Stomach (tissue), 9 donors: Measurements from ENCODE around the gene TPSB2. TPM values are rescaled to one million over a fixed set of nuclear protein-coding genes. Genes with fewer than 3 reads are reported as not detected.
"Not testable (repeated sequence)": the region's sequence is repeated elsewhere in the genome, so short reads cannot be mapped to it uniquely, and the experiment has no call there.

Experiments
- DNase-seq, 2 donors: peaks; one replicate each; pipeline versions ENCODE4 v3.0.0 to v3.0.0-alpha.2; 2013 to 2019
- H3K27ac ChIP-seq, 5 donors: fragments of 200-600 bp in 4 of 5; sonication (generic) in 4 of 5; one replicate each; pipeline ENCODE4 v1.5.1; 2013 to 2019; ENCODE audit warnings: mild to moderate bottlenecking in 1 of 5, moderate library complexity in 1 of 5
- H3K27me3 ChIP-seq, 3 donors: fragments of 200-600 bp; sonication (generic); one replicate each; pipeline ENCODE4 v1.5.1; 2017 to 2019; ENCODE audit warnings: mixed run types in 1 of 3
- H3K36me3 ChIP-seq, 4 donors: fragments of 200-600 bp; sonication (generic); 1 replicate in 3 of 4; 2 replicates in 1 of 4; pipeline ENCODE4 v1.5.1; 2016 to 2019
- H3K4me1 ChIP-seq, 4 donors: fragments of 200-600 bp; sonication (generic); one replicate each; pipeline ENCODE4 v1.5.1; 2016 to 2019
- H3K4me3 ChIP-seq, 4 donors: fragments of 200-600 bp; sonication (generic) in 3 of 4; one replicate each; pipeline ENCODE4 v1.5.1; 2016 to 2019; ENCODE audit warnings: mild to moderate bottlenecking in 1 of 4
- H3K9me3 ChIP-seq, 4 donors: fragments of 200-600 bp; sonication (generic); one replicate each; pipeline ENCODE4 v1.5.1; 2016 to 2019
- EP300 ChIP-seq: sonication (generic); formaldehyde crosslinking; IDR thresholded peaks from one replicate; pipeline ENCODE4 v1.6.1; 2017; ENCODE audit warnings: antibody characterized with exemption
- POLR2A ChIP-seq, 4 donors: fragments of 450-650 bp; IDR thresholded peaks; one replicate each; pipeline ENCODE4 v1.6.1; 2016; ENCODE audit warnings: antibody characterized with exemption in 4 of 4, control low read depth in 2 of 4, mild to moderate bottlenecking in 1 of 4, moderate library complexity in 1 of 4
- POLR2AphosphoS5 ChIP-seq, 3 donors: sonication (generic); formaldehyde crosslinking; IDR thresholded peaks; one replicate each; pipeline ENCODE4 v1.6.1; 2016; ENCODE audit warnings: antibody characterized with exemption in 3 of 3
- WGBS, 5 donors: extraction: QIAGEN DNeasy Blood & Tissue Kit in 3 of 5; methylation state at CpG; one replicate each; pipeline versions ENCODE4 v1.1.5 to v1.1.7; 2013 to 2018; 5-methylcytosine and 5-hydroxymethylcytosine counted together
- intact Hi-C: fragments of 100-400 bp; cut with DNase I; formaldehyde crosslinking; loops from one replicate; pipeline ENCODE4 v1.15.1; 2023; ENCODE audit warnings: low total_unique reads
- polyA plus RNA-seq, 3 donors: library from polyadenylated mRNA; stranded (reverse); fragments of 200-250 nt; gene quantifications; one replicate each; pipeline ENCODE4 v1.2.3, GENCODE V29; 2013
- total RNA-seq, 5 donors: library from RNA; depleted of rRNA; stranded (reverse); fragments of >200 nt; gene quantifications; one replicate each; pipeline versions ENCODE4 v1.1.0 to v1.2.3, GENCODE V29; 2014 to 2016
- TF ChIP-seq, protein P1 (sequence below), 7 experiments: fragments of 450-650 bp in 4 of 7; fragments of 200-600 bp in 3 of 7; sonication (generic) in 3 of 7; IDR thresholded peaks; one replicate each; pipeline ENCODE4 v1.5.1; 2016 to 2019; ENCODE audit warnings: antibody characterized with exemption in 7 of 7, control low read depth in 2 of 7, mild to moderate bottlenecking in 1 of 7
- donor health status: healthy with polysubstance abuse.
- donor health status: Bipolar disorder and iron deficiency.
- donor health status: healthy.

The TPSB2 gene
- total and polyA plus RNA-seq, 8 donors = 1.8 to 164 (median 47.9) TPM; not detected in 1

DNA sequence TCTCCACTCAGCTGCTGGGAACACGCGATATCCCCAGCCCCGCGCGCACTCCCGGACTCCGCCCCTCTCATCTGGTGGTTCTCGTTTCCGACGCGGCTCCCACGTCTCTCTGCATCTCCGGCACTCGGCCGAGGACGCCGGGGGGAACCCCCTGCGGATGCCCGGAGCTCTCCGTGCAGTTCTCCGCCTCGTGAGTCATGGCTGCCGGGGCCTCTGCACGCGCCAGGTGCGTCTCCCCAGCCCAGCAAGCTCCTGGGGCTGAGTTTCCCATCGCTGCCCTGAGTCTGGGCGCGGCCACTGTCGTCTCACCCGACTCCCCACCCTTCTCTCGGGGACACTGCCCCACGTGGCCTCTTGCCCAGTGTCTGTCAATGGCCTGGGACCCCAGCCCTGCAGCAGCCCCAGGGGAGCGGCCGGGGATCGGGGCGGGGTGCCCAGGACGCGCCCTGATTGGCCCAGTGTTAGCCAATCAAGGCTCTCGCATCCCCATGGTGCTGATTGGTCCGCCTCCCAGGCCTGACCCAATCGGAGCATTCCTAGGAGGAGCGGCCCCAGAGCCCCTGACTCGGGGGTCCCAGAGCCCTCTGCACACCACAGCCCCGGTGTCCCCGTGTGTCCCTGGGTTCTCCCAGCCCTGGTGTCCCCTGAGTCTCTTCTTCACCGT lies 23.8 kb upstream of the TPSB2 start:
- H3K27ac ChIP-seq, H3K4me1 ChIP-seq, H3K4me3 ChIP-seq, DNase-seq, H3K9me3 ChIP-seq, H3K36me3 ChIP-seq, intact Hi-C loops: not testable (repeated sequence)
- WGBS, 5 donors = no CpG with 5 or more reads among the region's 47 CpGs
- H3K27me3 ChIP-seq = peaks cover 0 to 44% (median 12%) of the 10 kb centered on the region in 3 donors

DNA sequence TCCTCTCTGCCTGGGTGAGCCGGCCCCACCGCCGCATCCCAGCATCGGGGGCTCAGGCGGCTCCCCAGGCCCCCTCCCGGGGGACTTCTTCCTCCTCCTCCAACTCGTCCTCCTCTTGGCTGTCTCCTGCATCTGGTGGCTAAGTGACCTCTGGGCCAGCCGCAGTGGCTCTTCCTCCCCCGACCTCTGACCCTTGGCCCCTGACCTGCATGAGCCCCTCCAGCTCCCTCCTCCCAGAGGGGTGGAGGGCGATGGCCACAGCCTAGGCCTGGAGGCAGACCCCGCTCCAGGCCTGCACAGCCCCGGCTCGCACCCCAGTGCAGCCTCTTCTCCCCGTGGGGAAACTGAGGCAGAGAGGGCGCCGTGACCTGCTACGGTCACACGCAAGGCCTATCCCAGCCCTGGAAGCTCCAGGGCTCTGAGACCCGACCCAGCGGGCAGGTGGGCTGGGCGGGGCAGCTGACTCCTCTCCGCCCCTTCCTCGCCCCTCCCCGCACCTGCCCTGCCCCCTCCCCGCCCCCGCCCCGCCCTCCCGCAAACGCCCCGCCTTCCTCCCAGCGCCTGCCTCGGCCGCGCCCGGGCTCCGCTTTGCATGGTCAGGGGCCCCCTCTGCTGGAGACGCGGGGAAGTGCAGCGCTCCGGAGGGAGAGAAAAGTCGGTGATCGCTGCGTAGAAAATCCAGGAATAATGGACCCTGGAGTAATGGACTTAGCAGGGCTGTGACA lies 19.2 kb upstream of the TPSB2 start:
- H3K9me3 ChIP-seq, H3K36me3 ChIP-seq, H3K4me3 ChIP-seq, intact Hi-C loops, H3K4me1 ChIP-seq, H3K27ac ChIP-seq, DNase-seq: not testable (repeated sequence)
- peaks cover 0 to 25% (median 0%) of the 10 kb centered on the region in 3 donors for H3K27me3 ChIP-seq
- 60 to 96% methylated on average over 2 to 4 of the region's 43 CpGs; no CpG with 5 or more reads in 3 of the 5 donors for WGBS, 5 donors

DNA sequence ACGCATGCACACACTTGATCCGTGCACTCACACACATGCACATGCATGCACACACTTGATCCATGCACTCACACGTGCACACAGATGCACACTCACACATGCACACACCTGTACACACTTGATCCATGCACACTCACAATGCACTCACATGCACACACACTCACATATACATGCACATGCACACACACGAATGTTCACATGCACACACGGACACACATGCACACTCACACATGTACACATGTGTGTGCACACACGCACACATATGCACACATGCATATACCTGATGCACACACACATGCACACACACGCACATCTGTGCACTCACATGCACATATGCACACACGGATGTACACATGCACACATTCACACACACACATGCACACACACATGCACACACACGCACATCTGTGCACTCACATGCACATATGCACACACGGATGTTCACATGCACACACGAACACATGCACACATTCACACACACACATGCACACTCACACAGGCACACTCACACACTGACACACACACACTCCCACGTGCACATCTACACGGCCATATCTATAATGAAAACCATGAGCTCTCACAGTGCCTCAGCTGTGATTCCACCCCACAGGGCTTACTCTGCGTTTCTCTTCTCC lies 18.0 kb upstream of the TPSB2 start:
- 83 to 89% (median 87%) methylated on average over 10 to 14 of the region's 14 CpGs for WGBS, 5 donors
- Histone ChIP-seq H3K27me3 (peaks cover 0 to 30% (median 0%) of the 10 kb centered on the region in 3 donors), H3K4me1 (peaks cover 0 to 17% (median 7%) of the 10 kb centered on the region in 4 donors)
- H3K27ac ChIP-seq, H3K4me3 ChIP-seq, DNase-seq, intact Hi-C loops, H3K9me3 ChIP-seq, H3K36me3 ChIP-seq: not testable (repeated sequence)

DNA sequence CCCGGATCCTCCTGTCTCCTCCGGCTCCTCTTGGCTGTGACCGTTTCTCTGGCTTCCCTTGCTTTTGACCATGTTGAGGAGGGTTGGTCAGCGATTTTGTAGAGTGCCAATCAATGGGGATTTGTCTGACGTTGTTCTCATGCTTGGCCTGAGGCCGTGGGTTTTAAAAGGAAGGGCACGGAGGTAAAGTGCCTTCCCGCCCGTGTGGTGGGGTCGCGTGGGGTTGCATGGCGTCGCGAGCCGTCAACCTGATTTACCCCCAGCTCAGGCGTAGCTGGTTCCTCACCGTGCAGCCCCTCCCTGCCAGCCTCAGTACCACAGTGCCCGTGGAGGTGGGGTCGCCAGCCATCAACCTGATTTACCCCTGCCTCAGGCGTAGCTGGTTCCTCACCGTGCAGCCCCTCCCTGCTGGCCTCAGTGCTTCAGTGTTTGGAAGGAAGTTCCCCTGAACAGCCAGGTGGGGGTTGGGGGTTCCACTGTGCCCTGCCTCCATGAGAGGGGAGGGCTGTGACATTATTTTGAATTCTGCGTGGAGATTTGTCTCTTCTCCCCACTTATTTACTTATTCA lies 15.6 kb upstream of the TPSB2 start:
- 54 to 71% (median 62%) methylated on average over 17 to 22 of the region's 22 CpGs for WGBS, 5 donors
- Histone ChIP-seq H3K4me3 (no peak overlapping the region), H3K27ac (no peak overlapping the region), H3K27me3 (peaks cover 0 to 30% (median 0%) of the 10 kb centered on the region in 3 donors), H3K4me1 (peaks cover 0 to 17% (median 7%) of the 10 kb centered on the region in 4 donors), H3K36me3 (no peaks in the 10 kb centered on the region), H3K9me3 (no peaks in the 10 kb centered on the region)
- intact Hi-C loops = no loop called here
- DNase-seq = no peak
- TF ChIP-seq, protein P1, sequence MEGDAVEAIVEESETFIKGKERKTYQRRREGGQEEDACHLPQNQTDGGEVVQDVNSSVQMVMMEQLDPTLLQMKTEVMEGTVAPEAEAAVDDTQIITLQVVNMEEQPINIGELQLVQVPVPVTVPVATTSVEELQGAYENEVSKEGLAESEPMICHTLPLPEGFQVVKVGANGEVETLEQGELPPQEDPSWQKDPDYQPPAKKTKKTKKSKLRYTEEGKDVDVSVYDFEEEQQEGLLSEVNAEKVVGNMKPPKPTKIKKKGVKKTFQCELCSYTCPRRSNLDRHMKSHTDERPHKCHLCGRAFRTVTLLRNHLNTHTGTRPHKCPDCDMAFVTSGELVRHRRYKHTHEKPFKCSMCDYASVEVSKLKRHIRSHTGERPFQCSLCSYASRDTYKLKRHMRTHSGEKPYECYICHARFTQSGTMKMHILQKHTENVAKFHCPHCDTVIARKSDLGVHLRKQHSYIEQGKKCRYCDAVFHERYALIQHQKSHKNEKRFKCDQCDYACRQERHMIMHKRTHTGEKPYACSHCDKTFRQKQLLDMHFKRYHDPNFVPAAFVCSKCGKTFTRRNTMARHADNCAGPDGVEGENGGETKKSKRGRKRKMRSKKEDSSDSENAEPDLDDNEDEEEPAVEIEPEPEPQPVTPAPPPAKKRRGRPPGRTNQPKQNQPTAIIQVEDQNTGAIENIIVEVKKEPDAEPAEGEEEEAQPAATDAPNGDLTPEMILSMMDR (IDR thresholded peaks at IDR 0.05) = no peak
- TF ChIP-seq EP300 (no peak), POLR2AphosphoS5 (IDR thresholded peaks at IDR 0.05) (no peak), POLR2A (IDR thresholded peaks at IDR 0.05) (no peak)

DNA sequence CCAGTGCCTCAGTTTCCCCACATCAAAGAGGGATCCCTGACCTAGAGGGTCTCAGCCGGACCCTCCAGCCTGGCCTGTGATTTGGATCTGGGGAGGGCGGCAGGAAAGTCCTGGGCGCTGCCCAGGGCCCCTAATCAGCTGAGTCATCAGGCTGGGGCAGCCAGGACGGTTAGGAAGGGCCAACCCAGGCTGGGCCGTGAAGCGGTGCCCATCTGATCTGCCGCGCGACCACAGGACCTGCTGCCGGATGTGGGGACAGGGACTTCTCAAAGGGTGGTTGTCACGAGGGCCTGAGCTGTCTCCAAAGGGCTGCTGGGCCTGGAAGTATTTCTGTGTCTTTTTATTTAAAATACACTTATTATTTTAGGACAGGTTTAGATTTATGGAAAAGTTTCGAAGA lies 14.9 kb upstream of the TPSB2 start:
- Histone ChIP-seq H3K4me3 (no peak overlapping the region), H3K27me3 (peaks cover 0 to 31% (median 0%) of the 10 kb centered on the region in 3 donors), H3K27ac (no peak overlapping the region), H3K36me3 (no peaks in the 10 kb centered on the region), H3K4me1 (peaks cover 0 to 17% (median 7%) of the 10 kb centered on the region in 4 donors), H3K9me3 (no peaks in the 10 kb centered on the region)
- DNase-seq = no peak
- intact Hi-C loops = no loop called here
- WGBS, 5 donors = 41 to 75% (median 48%) methylated on average over 2 to 12 of the region's 12 CpGs
- TF ChIP-seq POLR2AphosphoS5 (IDR thresholded peaks at IDR 0.05) = no peak
- no peak for TF ChIP-seq POLR2A (IDR thresholded peaks at IDR 0.05)
- TF ChIP-seq, protein P1 (IDR thresholded peaks at IDR 0.05) = no peak
- no peak for TF ChIP-seq EP300

DNA sequence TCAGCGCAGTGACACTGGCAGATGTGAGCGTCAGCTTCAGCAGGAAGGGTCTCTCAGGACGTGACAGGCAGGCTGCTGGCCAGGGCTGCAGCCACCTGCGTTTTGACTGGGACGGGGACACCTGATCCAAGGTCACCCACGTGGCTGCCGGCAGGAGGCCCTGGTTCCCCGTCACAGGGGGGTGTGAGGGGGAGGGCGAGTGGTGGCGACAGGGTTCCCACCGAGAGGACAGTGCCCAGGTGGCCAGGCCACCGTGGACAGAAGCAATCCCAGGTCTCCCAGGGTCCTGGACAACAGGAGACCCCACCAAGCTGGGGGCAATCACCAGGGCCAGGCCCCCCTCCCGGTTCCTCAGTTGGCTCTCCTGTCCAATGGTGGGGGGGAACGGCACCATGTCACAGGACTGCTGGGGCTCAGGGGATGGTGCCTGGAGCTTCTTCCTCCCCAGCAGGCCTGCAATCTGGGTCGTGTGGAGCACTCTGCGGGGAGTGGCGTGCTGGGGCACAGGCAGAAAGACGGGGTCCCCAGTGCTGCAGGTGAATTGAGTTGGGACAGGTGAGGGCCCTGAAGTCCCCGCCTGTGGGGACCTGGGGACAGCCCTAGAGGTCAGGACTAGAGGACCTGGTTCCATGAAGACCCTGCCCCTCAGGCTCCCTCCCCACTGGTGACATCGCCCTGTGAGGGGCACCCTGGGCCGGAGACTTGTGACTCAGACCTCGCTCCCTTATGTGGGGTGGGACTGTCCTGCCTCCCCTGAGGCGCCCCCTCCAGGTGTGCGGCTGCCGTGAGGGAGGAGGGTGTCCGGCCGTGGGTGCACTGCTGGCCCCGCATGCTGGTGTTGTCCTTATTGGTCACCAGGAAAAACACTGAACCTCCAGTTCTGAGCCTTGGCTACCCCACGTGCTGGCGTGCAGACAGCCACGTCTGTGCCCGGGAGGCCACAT lies 14.2 kb upstream of the TPSB2 start:
- H3K27ac ChIP-seq, H3K36me3 ChIP-seq, DNase-seq, intact Hi-C loops, H3K4me3 ChIP-seq, H3K9me3 ChIP-seq: not testable (repeated sequence)
- 39 to 60% (median 44%) methylated on average over 10 to 30 of the region's 32 CpGs for WGBS, 5 donors
- Histone ChIP-seq H3K4me1 (peaks cover 0 to 17% (median 7%) of the 10 kb centered on the region in 4 donors), H3K27me3 (peaks cover 0 to 37% (median 0%) of the 10 kb centered on the region in 3 donors)

DNA sequence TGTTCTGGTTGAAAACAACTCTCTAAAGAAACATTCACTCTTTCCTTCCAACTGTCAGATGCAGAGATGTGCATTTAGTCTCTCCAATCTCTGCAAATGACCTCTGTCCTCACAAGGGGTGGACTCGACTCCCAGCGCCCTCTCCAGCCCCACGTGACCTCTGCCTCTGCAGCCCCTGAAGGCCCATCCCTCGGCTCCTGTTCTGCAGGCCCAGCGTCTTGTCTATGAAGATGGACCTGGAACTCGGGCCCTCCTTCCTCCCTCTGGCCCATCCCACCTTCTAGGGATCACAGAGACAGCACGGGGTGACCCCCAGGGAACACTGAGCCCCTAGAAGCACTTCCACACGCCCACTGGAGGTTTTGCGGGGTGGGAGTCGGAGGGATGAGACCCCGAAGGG lies 13.4 kb upstream of the TPSB2 start:
- H3K36me3 ChIP-seq, H3K27ac ChIP-seq, intact Hi-C loops, H3K4me3 ChIP-seq, H3K9me3 ChIP-seq, DNase-seq: not testable (repeated sequence)
- Histone ChIP-seq H3K4me1 (peaks cover 0 to 17% (median 7%) of the 10 kb centered on the region in 4 donors), H3K27me3 (peaks cover 0 to 37% (median 0%) of the 10 kb centered on the region in 3 donors)
- 11 to 38% (median 24%) methylated on average over 3 to 7 of the region's 11 CpGs for WGBS, 5 donors

DNA sequence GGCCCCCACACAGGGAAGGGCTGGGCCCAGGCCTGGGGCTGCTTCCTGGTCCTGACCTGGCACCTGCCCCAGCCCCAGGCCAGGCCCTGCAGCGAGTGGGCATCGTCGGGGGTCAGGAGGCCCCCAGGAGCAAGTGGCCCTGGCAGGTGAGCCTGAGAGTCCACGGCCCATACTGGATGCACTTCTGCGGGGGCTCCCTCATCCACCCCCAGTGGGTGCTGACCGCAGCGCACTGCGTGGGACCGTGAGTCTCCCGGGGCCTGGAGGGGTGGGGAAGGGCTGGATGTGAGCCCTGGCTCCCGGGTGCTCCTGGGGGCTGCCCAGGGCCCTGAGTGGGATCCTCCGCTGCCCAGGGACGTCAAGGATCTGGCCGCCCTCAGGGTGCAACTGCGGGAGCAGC lies 11.1 kb upstream of the TPSB2 start:
- intact Hi-C loops, H3K27ac ChIP-seq, H3K36me3 ChIP-seq: not testable (repeated sequence)

More for the DNA sequence above, 11.1 kb upstream of the TPSB2 start:
- not testable (repeated sequence) for DNase-seq, H3K4me3 ChIP-seq, H3K9me3 ChIP-seq
- 83 to 88% (median 86%) methylated on average over 8 to 11 of the region's 15 CpGs; no CpG with 5 or more reads in 2 of the 5 donors for WGBS, 5 donors
- peaks cover 0 to 17% (median 7%) of the 10 kb centered on the region in 4 donors for H3K4me1 ChIP-seq
- peaks cover 0 to 31% (median 0%) of the 10 kb centered on the region in 3 donors for H3K27me3 ChIP-seq
